A673 (cell line): ENCODE data around the gene SNTB2.

Experiments used
- EZH2 ChIP-seq: fragments of 200-600 bp; sonication (generic); IDR thresholded peaks from 2 replicates; pipeline ENCODE4 v1.6.1; 2017; ENCODE audit warnings: borderline replicate concordance, low read depth, mild to moderate bottlenecking, mixed read lengths, antibody characterized with exemption, low read length; ENCODE audit not compliant: poor library complexity, severe bottlenecking
- TF ChIP-seq, protein P1 (sequence below): fragments of 300-800, 200-600 bp; sonication (generic); conservative IDR thresholded peaks from 2 replicates; pipeline ENCODE4 v1.5.1; 2017; ENCODE audit warnings: low read depth, mild to moderate bottlenecking, antibody characterized with exemption, low read length, moderate library complexity, mixed read lengths

DNA sequence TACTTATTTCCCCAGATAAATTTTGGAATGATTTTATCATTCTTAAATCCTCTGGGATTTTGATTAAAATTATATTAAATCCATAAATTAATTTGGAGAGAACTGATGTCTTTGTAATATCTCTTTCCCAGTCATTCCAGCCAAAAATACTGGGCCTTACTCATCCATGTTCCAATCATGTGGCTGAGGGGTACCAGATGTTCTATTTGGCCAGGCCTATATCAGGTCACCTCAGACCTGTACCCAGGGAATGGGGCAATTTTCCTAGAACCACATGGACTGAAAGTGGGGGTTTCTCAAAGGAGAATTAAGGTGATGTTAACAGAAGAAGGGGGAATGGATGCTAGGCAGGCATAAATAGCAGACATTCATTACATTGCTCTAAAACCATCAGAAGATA, 7.5 kb downstream of the SNTB2 start:
- TF ChIP-seq, protein P1, sequence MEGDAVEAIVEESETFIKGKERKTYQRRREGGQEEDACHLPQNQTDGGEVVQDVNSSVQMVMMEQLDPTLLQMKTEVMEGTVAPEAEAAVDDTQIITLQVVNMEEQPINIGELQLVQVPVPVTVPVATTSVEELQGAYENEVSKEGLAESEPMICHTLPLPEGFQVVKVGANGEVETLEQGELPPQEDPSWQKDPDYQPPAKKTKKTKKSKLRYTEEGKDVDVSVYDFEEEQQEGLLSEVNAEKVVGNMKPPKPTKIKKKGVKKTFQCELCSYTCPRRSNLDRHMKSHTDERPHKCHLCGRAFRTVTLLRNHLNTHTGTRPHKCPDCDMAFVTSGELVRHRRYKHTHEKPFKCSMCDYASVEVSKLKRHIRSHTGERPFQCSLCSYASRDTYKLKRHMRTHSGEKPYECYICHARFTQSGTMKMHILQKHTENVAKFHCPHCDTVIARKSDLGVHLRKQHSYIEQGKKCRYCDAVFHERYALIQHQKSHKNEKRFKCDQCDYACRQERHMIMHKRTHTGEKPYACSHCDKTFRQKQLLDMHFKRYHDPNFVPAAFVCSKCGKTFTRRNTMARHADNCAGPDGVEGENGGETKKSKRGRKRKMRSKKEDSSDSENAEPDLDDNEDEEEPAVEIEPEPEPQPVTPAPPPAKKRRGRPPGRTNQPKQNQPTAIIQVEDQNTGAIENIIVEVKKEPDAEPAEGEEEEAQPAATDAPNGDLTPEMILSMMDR: no peak
- no peak for TF ChIP-seq EZH2
